Activated CD8-positive, alpha-beta T cell treated with anti-CD3 and anti-CD28 coated beads for 36 hours (primary cell): ENCODE data around the gene NKAIN2. TPM values are rescaled to one million over a fixed set of nuclear protein-coding genes. Genes with fewer than 3 reads are reported as not detected.
"Not testable (repeated sequence)": the region's sequence is repeated elsewhere in the genome, so short reads cannot be mapped to it uniquely, and the experiment has no call there.

Experiments
- ATAC-seq: fragments of 200-7000 bp; cut with Tn5 transposase; one replicate; pipeline ENCODE4 v1.10.0; 2021; ENCODE audit warnings: mild to moderate bottlenecking, moderate library complexity
- CTCF ChIA-PET: fragments of 350-600 bp; sonication (Branson Sonifier 250); formaldehyde crosslinking; loops from one replicate; lab custom pipeline; 2021; ENCODE audit warnings: antibody characterized with exemption; lab: Charles Lee
- POLR2A ChIA-PET: fragments of 350-600 bp; sonication (Branson Sonifier 250); formaldehyde crosslinking; loops from one replicate; lab custom pipeline; 2021; ENCODE audit warnings: antibody characterized with exemption; lab: Charles Lee
- DNase-seq: peaks from one replicate; pipeline ENCODE4 v3.0.0-alpha.2; 2020
- H3K27ac Mint-ChIP-seq: one replicate; pipeline ENCODE4 v1.8.0; 2021; ENCODE audit warnings: mild to moderate bottlenecking, mixed read lengths
- H3K27me3 Mint-ChIP-seq: one replicate; pipeline ENCODE4 v1.8.0; 2021; ENCODE audit warnings: mixed read lengths
- H3K36me3 Mint-ChIP-seq: one replicate; pipeline ENCODE4 v1.8.0; 2021; ENCODE audit warnings: low read depth, mixed read lengths
- H3K4me1 Mint-ChIP-seq: one replicate; pipeline ENCODE4 v1.8.0; 2021; ENCODE audit warnings: low read depth, mixed read lengths
- H3K4me3 Mint-ChIP-seq: one replicate; pipeline ENCODE4 v1.8.0; 2021; ENCODE audit warnings: mild to moderate bottlenecking, moderate library complexity, mixed read lengths
- H3K9me3 Mint-ChIP-seq: one replicate; pipeline ENCODE4 v1.8.0; 2021; ENCODE audit warnings: mixed read lengths
- CTCF ChIP-seq: fragments of 200-600 bp; IDR thresholded peaks from one replicate; pipeline ENCODE4 v1.8.0; 2022; ENCODE audit warnings: antibody characterized with exemption, mild to moderate bottlenecking
- intact Hi-C: fragments of 100-400 bp; cut with micrococcal nuclease; formaldehyde crosslinking; loops from one replicate; pipeline ENCODE4 v1.10.0; 2022
- total RNA-seq, 2 experiments: library from RNA; stranded (reverse); gene quantifications; one replicate each; pipeline ENCODE4 v1.2.3, GENCODE V29; 2021

Gene NKAIN2
- total RNA-seq, 2 experiments from 2014 or later: not detected

- no peaks in the 10 kb centered on the region for H3K9me3 Mint-ChIP-seq
- no peak for TF ChIP-seq CTCF
- ChIA-PET POLR2A (no interaction called here), CTCF (no interaction called here)
- H3K36me3 Mint-ChIP-seq: no peaks in the 10 kb centered on the region
- no peak overlapping the region for H3K4me3 Mint-ChIP-seq
- DNase-seq: no peak
- H3K4me1 Mint-ChIP-seq: no peaks in the 10 kb centered on the region
- no peak overlapping the region for H3K27ac Mint-ChIP-seq
- ATAC-seq: no peak
- intact Hi-C loops: no loop called here
- no peaks in the 10 kb centered on the region for H3K27me3 Mint-ChIP-seq
Measured at GRCh38 chr6:124546601-124547000, 742.9 kb downstream of the NKAIN2 start.

GRCh38 chr6:124551711-124552233, 748.1 kb downstream of the NKAIN2 start:
- H3K4me3 Mint-ChIP-seq: no peak overlapping the region
- POLR2A ChIA-PET: no interaction called here

GRCh38 chr6:124557873-124558272, 754.2 kb downstream of the NKAIN2 start:
- intact Hi-C loops: no loop called here
- Mint-ChIP-seq H3K36me3 (no peaks in the 10 kb centered on the region), H3K4me1 (no peaks in the 10 kb centered on the region), H3K27ac (no peak overlapping the region), H3K4me3 (no peak overlapping the region), H3K9me3 (no peaks in the 10 kb centered on the region), H3K27me3 (no peaks in the 10 kb centered on the region)
- ChIA-PET POLR2A (no interaction called here), CTCF (no interaction called here)
- ATAC-seq (no peak), DNase-seq (no peak)
- TF ChIP-seq CTCF: no peak

More at GRCh38 chr6:124551711-124552233, 748.1 kb downstream of the NKAIN2 start:
- ATAC-seq: no peak
- Mint-ChIP-seq H3K4me1 (no peaks in the 10 kb centered on the region), H3K36me3 (no peaks in the 10 kb centered on the region), H3K9me3 (no peaks in the 10 kb centered on the region), H3K27me3 (no peaks in the 10 kb centered on the region), H3K27ac (no peak overlapping the region)
- no peak for DNase-seq
- CTCF ChIA-PET: no interaction called here
- intact Hi-C loops: no loop called here
- no peak for TF ChIP-seq CTCF

- intact Hi-C loops, ATAC-seq, H3K4me3 Mint-ChIP-seq, H3K9me3 Mint-ChIP-seq, CTCF ChIA-PET, H3K36me3 Mint-ChIP-seq, H3K27ac Mint-ChIP-seq, DNase-seq, H3K4me1 Mint-ChIP-seq, H3K27me3 Mint-ChIP-seq, POLR2A ChIA-PET: not testable (repeated sequence)
Measured at GRCh38 chr6:124560078-124560477, 756.4 kb downstream of the NKAIN2 start.

GRCh38 chr6:124560873-124561567, 757.4 kb downstream of the NKAIN2 start:
- intact Hi-C loops: no loop called here
- TF ChIP-seq CTCF: no peak
- ChIA-PET CTCF (no interaction called here), POLR2A (no interaction called here)
- Mint-ChIP-seq H3K9me3 (no peaks in the 10 kb centered on the region), H3K27me3 (no peaks in the 10 kb centered on the region), H3K4me1 (no peaks in the 10 kb centered on the region), H3K36me3 (no peaks in the 10 kb centered on the region), H3K4me3 (no peak overlapping the region), H3K27ac (no peak overlapping the region)
- DNase-seq: no peak
- ATAC-seq: no peak
